ENCODE data around the gene TXNRD2. TPM values are rescaled to one million over a fixed set of nuclear protein-coding genes. Genes with fewer than 3 reads are reported as not detected.
"Not testable (repeated sequence)": the region's sequence is repeated elsewhere in the genome, so short reads cannot be mapped to it uniquely, and the experiment has no call there.

TXNRD2 gene
- total RNA-seq, 1 donor from 2014 or later: 13.6 TPM

GRCh38 chr22:19889951-19890350, 51.7 kb downstream of the TXNRD2 start:
- Histone ChIP-seq H3K27me3 (ENCODE audit: control insufficient read depth in 3 of 3, insufficient read depth in 3 of 3, low read length in 3 of 3) (no peaks in the 10 kb centered on the region), H3K9me3 (ENCODE audit: control insufficient read depth in 3 of 3, low read length in 3 of 3) (no peaks in the 10 kb centered on the region), H3K4me3 (ENCODE audit: low read length in 3 of 3) (no peak overlapping the region), H3K36me3 (ENCODE audit: control insufficient read depth in 3 of 3, insufficient read depth in 3 of 3, low read length in 3 of 3) (peaks cover 13 to 15% (median 14%) of the 10 kb centered on the region in 3 donors), H3K27ac (ENCODE audit: low read depth, low read length) (no peak overlapping the region), H3K9ac (ENCODE audit: low read depth in 1 of 3, low read length in 3 of 3) (no peak overlapping the region), H3K4me1 (ENCODE audit: control insufficient read depth in 3 of 3, insufficient read depth in 3 of 3, low read length in 3 of 3) (peaks cover 10 to 24% (median 18%) of the 10 kb centered on the region in 3 donors)

- Histone ChIP-seq H3K4me1 (ENCODE audit: control insufficient read depth in 3 of 3, insufficient read depth in 3 of 3, low read length in 3 of 3) (peaks cover 19 to 37% (median 27%) of the 10 kb centered on the region in 3 donors), H3K36me3 (ENCODE audit: control insufficient read depth in 3 of 3, insufficient read depth in 3 of 3, low read length in 3 of 3) (peaks cover 3 to 6% (median 5%) of the 10 kb centered on the region in 3 donors), H3K27me3 (ENCODE audit: control insufficient read depth in 3 of 3, insufficient read depth in 3 of 3, low read length in 3 of 3) (no peaks in the 10 kb centered on the region), H3K9ac (ENCODE audit: low read depth in 1 of 3, low read length in 3 of 3) (no peak overlapping the region), H3K27ac (ENCODE audit: low read depth, low read length) (no peak overlapping the region), H3K9me3 (ENCODE audit: control insufficient read depth in 3 of 3, low read length in 3 of 3) (no peaks in the 10 kb centered on the region), H3K4me3 (ENCODE audit: low read length in 3 of 3) (no peak overlapping the region)
Measured at GRCh38 chr22:19888131-19888746, 53.4 kb downstream of the TXNRD2 start.

GRCh38 chr22:19887256-19887985, 54.2 kb downstream of the TXNRD2 start:
- H3K9me3 ChIP-seq (ENCODE audit: control insufficient read depth in 3 of 3, low read length in 3 of 3): no peaks in the 10 kb centered on the region
- no peaks in the 10 kb centered on the region for H3K27me3 ChIP-seq (ENCODE audit: control insufficient read depth in 3 of 3, insufficient read depth in 3 of 3, low read length in 3 of 3)
- H3K9ac ChIP-seq (ENCODE audit: low read depth in 1 of 3, low read length in 3 of 3): peak overlapping the region in 1 of 3 donors; percentile 45
- H3K4me3 ChIP-seq (ENCODE audit: low read length in 3 of 3): no peak overlapping the region
- peaks cover 0 to 6% (median 2%) of the 10 kb centered on the region in 3 donors for H3K36me3 ChIP-seq (ENCODE audit: control insufficient read depth in 3 of 3, insufficient read depth in 3 of 3, low read length in 3 of 3)
- peaks cover 19 to 37% (median 27%) of the 10 kb centered on the region in 3 donors for H3K4me1 ChIP-seq (ENCODE audit: control insufficient read depth in 3 of 3, insufficient read depth in 3 of 3, low read length in 3 of 3)
- H3K27ac ChIP-seq (ENCODE audit: low read depth, low read length): no peak overlapping the region

GRCh38 chr22:19886605-19887255, 54.9 kb downstream of the TXNRD2 start:
- Histone ChIP-seq H3K36me3 (ENCODE audit: control insufficient read depth in 3 of 3, insufficient read depth in 3 of 3, low read length in 3 of 3) (peaks cover 0 to 3% (median under 1%) of the 10 kb centered on the region in 3 donors), H3K9ac (ENCODE audit: low read depth in 1 of 3, low read length in 3 of 3) (peak overlapping the region in 1 of 3 donors; percentile 16), H3K4me3 (ENCODE audit: low read length in 3 of 3) (no peak overlapping the region), H3K27me3 (ENCODE audit: control insufficient read depth in 3 of 3, insufficient read depth in 3 of 3, low read length in 3 of 3) (no peaks in the 10 kb centered on the region), H3K27ac (ENCODE audit: low read depth, low read length) (no peak overlapping the region), H3K9me3 (ENCODE audit: control insufficient read depth in 3 of 3, low read length in 3 of 3) (no peaks in the 10 kb centered on the region), H3K4me1 (ENCODE audit: control insufficient read depth in 3 of 3, insufficient read depth in 3 of 3, low read length in 3 of 3) (peaks cover 22 to 39% (median 29%) of the 10 kb centered on the region in 3 donors)

GRCh38 chr22:19885841-19886592, 55.6 kb downstream of the TXNRD2 start:
- Histone ChIP-seq H3K4me3 (ENCODE audit: low read length in 3 of 3) (no peak overlapping the region), H3K27ac (ENCODE audit: low read depth, low read length) (no peak overlapping the region), H3K9me3 (ENCODE audit: control insufficient read depth in 3 of 3, low read length in 3 of 3) (no peaks in the 10 kb centered on the region), H3K4me1 (ENCODE audit: control insufficient read depth in 3 of 3, insufficient read depth in 3 of 3, low read length in 3 of 3) (peaks cover 27 to 39% (median 29%) of the 10 kb centered on the region in 3 donors), H3K36me3 (ENCODE audit: control insufficient read depth in 3 of 3, insufficient read depth in 3 of 3, low read length in 3 of 3) (peaks cover 0 to 2% (median 0%) of the 10 kb centered on the region in 3 donors), H3K27me3 (ENCODE audit: control insufficient read depth in 3 of 3, insufficient read depth in 3 of 3, low read length in 3 of 3) (no peaks in the 10 kb centered on the region), H3K9ac (ENCODE audit: low read depth in 1 of 3, low read length in 3 of 3) (peak overlapping the region in 1 of 3 donors; percentile 16)

GRCh38 chr22:19884954-19885751, 56.5 kb downstream of the TXNRD2 start:
- Histone ChIP-seq H3K4me3 (ENCODE audit: low read length in 3 of 3) (no peak overlapping the region), H3K4me1 (ENCODE audit: control insufficient read depth in 3 of 3, insufficient read depth in 3 of 3, low read length in 3 of 3) (peaks cover 31 to 47% (median 32%) of the 10 kb centered on the region in 3 donors), H3K9ac (ENCODE audit: low read depth in 1 of 3, low read length in 3 of 3) (peak overlapping the region in 1 of 3 donors; percentile 16), H3K9me3 (ENCODE audit: control insufficient read depth in 3 of 3, low read length in 3 of 3) (no peaks in the 10 kb centered on the region), H3K27ac (ENCODE audit: low read depth, low read length) (no peak overlapping the region), H3K36me3 (ENCODE audit: control insufficient read depth in 3 of 3, insufficient read depth in 3 of 3, low read length in 3 of 3) (peaks cover 0 to 2% (median 0%) of the 10 kb centered on the region in 3 donors), H3K27me3 (ENCODE audit: control insufficient read depth in 3 of 3, insufficient read depth in 3 of 3, low read length in 3 of 3) (no peaks in the 10 kb centered on the region)

- peaks cover 0 to 8% (median 2%) of the 10 kb centered on the region in 3 donors for H3K36me3 ChIP-seq (ENCODE audit: control insufficient read depth in 3 of 3, insufficient read depth in 3 of 3, low read length in 3 of 3)
- peak overlapping the region in 1 of 3 donors; percentile 16 for H3K9ac ChIP-seq (ENCODE audit: low read depth in 1 of 3, low read length in 3 of 3)
- no peaks in the 10 kb centered on the region for H3K27me3 ChIP-seq (ENCODE audit: control insufficient read depth in 3 of 3, insufficient read depth in 3 of 3, low read length in 3 of 3)
- H3K4me1 ChIP-seq (ENCODE audit: control insufficient read depth in 3 of 3, insufficient read depth in 3 of 3, low read length in 3 of 3): peaks cover 31 to 50% (median 32%) of the 10 kb centered on the region in 3 donors
- H3K9me3 ChIP-seq (ENCODE audit: control insufficient read depth in 3 of 3, low read length in 3 of 3): no peaks in the 10 kb centered on the region
- H3K4me3 ChIP-seq (ENCODE audit: low read length in 3 of 3): no peak overlapping the region
- H3K27ac ChIP-seq (ENCODE audit: low read depth, low read length): no peak overlapping the region
Measured at GRCh38 chr22:19884161-19884953, 57.3 kb downstream of the TXNRD2 start.

GRCh38 chr22:19883446-19883845, 58.2 kb downstream of the TXNRD2 start:
- not testable (repeated sequence) for H3K27ac ChIP-seq (ENCODE audit: low read depth, low read length); H3K9ac ChIP-seq (ENCODE audit: low read depth in 1 of 3, low read length in 3 of 3); H3K27me3 ChIP-seq (ENCODE audit: control insufficient read depth in 3 of 3, insufficient read depth in 3 of 3, low read length in 3 of 3); H3K9me3 ChIP-seq (ENCODE audit: control insufficient read depth in 3 of 3, low read length in 3 of 3); H3K4me3 ChIP-seq (ENCODE audit: low read length in 3 of 3)
- Histone ChIP-seq H3K36me3 (ENCODE audit: control insufficient read depth in 3 of 3, insufficient read depth in 3 of 3, low read length in 3 of 3) (peaks cover under 1 to 10% (median 3%) of the 10 kb centered on the region in 3 donors), H3K4me1 (ENCODE audit: control insufficient read depth in 3 of 3, insufficient read depth in 3 of 3, low read length in 3 of 3) (peaks cover 31 to 50% (median 32%) of the 10 kb centered on the region in 3 donors)

Data from skeletal muscle tissue (tissue), 4 donors.